HEK293 (cell line): Measurements from ENCODE around the gene CEP72.

Source experiments
- GLIS1 ChIP-seq: fragments of 450-650 bp; formaldehyde crosslinking; IDR thresholded peaks from 2 replicates; pipeline ENCODE4 v1.5.1; 2016; ENCODE audit warnings: missing biosample characterization, missing genetic modification characterization
- HOXC10 ChIP-seq: sonication (generic); formaldehyde crosslinking; IDR thresholded peaks from 2 replicates; pipeline ENCODE4 v1.8.1; 2023; ENCODE audit warnings: mild to moderate bottlenecking, missing genetic modification reagents
- KLF9 ChIP-seq: fragments of 450-650 bp; formaldehyde crosslinking; IDR thresholded peaks from 2 replicates; pipeline ENCODE4 v1.5.1; 2016; ENCODE audit warnings: missing biosample characterization, missing genetic modification characterization, low read depth
- MZF1 ChIP-seq: fragments of 450-650 bp; formaldehyde crosslinking; IDR thresholded peaks from 2 replicates; pipeline ENCODE4 v1.5.1; 2017; ENCODE audit warnings: missing biosample characterization, missing genetic modification characterization, borderline replicate concordance
- PRDM10 ChIP-seq: fragments of 450-650 bp; formaldehyde crosslinking; IDR thresholded peaks from 2 replicates; pipeline ENCODE4 v1.5.1; 2016; ENCODE audit warnings: missing biosample characterization, missing genetic modification characterization
- PRDM2 ChIP-seq: fragments of 450-650 bp; formaldehyde crosslinking; IDR thresholded peaks from 2 replicates; pipeline ENCODE4 v1.5.1; 2016; ENCODE audit warnings: missing biosample characterization, missing genetic modification characterization, borderline replicate concordance
- REST ChIP-seq: fragments of 450-650 bp; formaldehyde crosslinking; IDR thresholded peaks from 2 replicates; pipeline ENCODE4 v1.5.1; 2016; ENCODE audit warnings: missing biosample characterization, missing genetic modification characterization
- SP2 ChIP-seq: fragments of 450-650 bp; formaldehyde crosslinking; IDR thresholded peaks from 2 replicates; pipeline ENCODE4 v1.5.1; 2016; ENCODE audit warnings: missing biosample characterization, missing genetic modification characterization
- ZBTB21 ChIP-seq: fragments of 450-650 bp; formaldehyde crosslinking; IDR thresholded peaks from 2 replicates; pipeline ENCODE4 v1.5.1; 2017; ENCODE audit warnings: missing biosample characterization, missing genetic modification characterization
- ZBTB7A ChIP-seq: fragments of 450-650 bp; formaldehyde crosslinking; IDR thresholded peaks from 2 replicates; pipeline ENCODE4 v1.5.1; 2016; ENCODE audit warnings: low read depth, missing biosample characterization, missing genetic modification characterization
- ZIC2 ChIP-seq: fragments of 450-650 bp; formaldehyde crosslinking; IDR thresholded peaks from 2 replicates; pipeline ENCODE4 v1.5.1; 2016; ENCODE audit warnings: missing biosample characterization, missing genetic modification characterization
- ZNF221 ChIP-seq: fragments of 450-650 bp; formaldehyde crosslinking; IDR thresholded peaks from 2 replicates; pipeline ENCODE4 v1.5.1; 2017; ENCODE audit warnings: missing biosample characterization, missing genetic modification characterization, borderline replicate concordance
- ZNF223 ChIP-seq: fragments of 450-650 bp; formaldehyde crosslinking; IDR thresholded peaks from 2 replicates; pipeline ENCODE4 v1.5.1; 2016; ENCODE audit warnings: missing biosample characterization, missing genetic modification characterization
- ZNF26 ChIP-seq: fragments of 450-650 bp; formaldehyde crosslinking; IDR thresholded peaks from 2 replicates; pipeline ENCODE4 v1.5.1; 2016; ENCODE audit warnings: missing biosample characterization, missing genetic modification characterization
- ZNF311 ChIP-seq: fragments of 450-650 bp; formaldehyde crosslinking; IDR thresholded peaks from 2 replicates; pipeline ENCODE4 v1.5.1; 2017; ENCODE audit warnings: missing biosample characterization, missing genetic modification characterization, borderline replicate concordance
- ZNF341 ChIP-seq: fragments of 450-650 bp; formaldehyde crosslinking; IDR thresholded peaks from 2 replicates; pipeline ENCODE4; 2016; ENCODE audit warnings: low read depth, missing biosample characterization, missing genetic modification characterization
- ZNF398 ChIP-seq: fragments of 450-650 bp; formaldehyde crosslinking; IDR thresholded peaks from 2 replicates; pipeline ENCODE4 v1.5.1; 2017; ENCODE audit warnings: missing biosample characterization, missing genetic modification characterization
- ZNF549 ChIP-seq: fragments of 450-650 bp; IDR thresholded peaks from 2 replicates; pipeline ENCODE4 v1.5.1; 2018; ENCODE audit warnings: missing biosample characterization, missing genetic modification characterization, mild to moderate bottlenecking, inconsistent platforms, moderate library complexity
- ZNF558 ChIP-seq: fragments of 450-650 bp; formaldehyde crosslinking; IDR thresholded peaks from 2 replicates; pipeline ENCODE4 v1.5.1; 2016; ENCODE audit warnings: missing biosample characterization, missing genetic modification characterization
- ZNF623 ChIP-seq: fragments of 450-650 bp; formaldehyde crosslinking; IDR thresholded peaks from 2 replicates; pipeline ENCODE4 v1.5.1; 2016; ENCODE audit warnings: missing biosample characterization, missing genetic modification characterization
- ZNF629 ChIP-seq: fragments of 450-650 bp; formaldehyde crosslinking; IDR thresholded peaks from 2 replicates; pipeline ENCODE4 v1.5.1; 2017; ENCODE audit warnings: missing biosample characterization, missing genetic modification characterization
- ZNF660 ChIP-seq: fragments of 450-650 bp; IDR thresholded peaks from 2 replicates; pipeline ENCODE4 v1.5.1; 2018; ENCODE audit warnings: missing biosample characterization, mild to moderate bottlenecking, missing genetic modification characterization
- ZNF76 ChIP-seq: fragments of 450-650 bp; formaldehyde crosslinking; IDR thresholded peaks from 2 replicates; pipeline ENCODE4; 2016; ENCODE audit warnings: low read depth, missing biosample characterization, missing genetic modification characterization, borderline replicate concordance
- ZNF791 ChIP-seq: fragments of 450-650 bp; formaldehyde crosslinking; IDR thresholded peaks from 2 replicates; pipeline ENCODE4 v1.5.1; 2016; ENCODE audit warnings: missing biosample characterization, missing genetic modification characterization

CEP72 gene

GRCh38 chr5:594226-594860 lies 17.8 kb upstream of the CEP72 start (continued):
- TF ChIP-seq ZNF223 (tag by site-specific recombination) (no peak), MZF1 (tag by site-specific recombination) (no peak), PRDM2 (tag by site-specific recombination) (no peak), KLF9 (tag by site-specific recombination) (no peak), ZNF221 (tag by site-specific recombination) (no peak), ZNF26 (tag by site-specific recombination) (no peak), ZIC2 (tag by site-specific recombination) (peak; percentile 96), PRDM10 (tag by site-specific recombination) (peak; percentile 78), ZNF398 (tag by site-specific recombination) (no peak), ZNF549 (tag by site-specific recombination) (no peak), GLIS1 (tag by site-specific recombination) (peak; percentile 85), ZNF791 (tag by site-specific recombination) (no peak), ZNF660 (tag by site-specific recombination) (no peak), ZBTB21 (tag by site-specific recombination) (0 out of 2 replicates have a peak, but pooled peaks have one; percentile 20), ZNF311 (tag by site-specific recombination) (no peak), ZNF558 (tag by site-specific recombination) (no peak), HOXC10 (CRISPR knock-in tag) (no peak), ZNF341 (no peak), ZNF629 (0 out of 2 replicates have a peak, but pooled peaks have one; percentile 17), SP2 (tag by site-specific recombination) (no peak), REST (tag by site-specific recombination) (no peak), ZNF76 (tag by site-specific recombination) (no peak), ZNF623 (tag by site-specific recombination) (no peak), ZBTB7A (tag by site-specific recombination) (no peak)
